ENCODE data around the gene TMOD1.
"Not testable (repeated sequence)": the region's sequence is repeated elsewhere in the genome, so short reads cannot be mapped to it uniquely, and the experiment has no call there.

The TMOD1 gene

DNA sequence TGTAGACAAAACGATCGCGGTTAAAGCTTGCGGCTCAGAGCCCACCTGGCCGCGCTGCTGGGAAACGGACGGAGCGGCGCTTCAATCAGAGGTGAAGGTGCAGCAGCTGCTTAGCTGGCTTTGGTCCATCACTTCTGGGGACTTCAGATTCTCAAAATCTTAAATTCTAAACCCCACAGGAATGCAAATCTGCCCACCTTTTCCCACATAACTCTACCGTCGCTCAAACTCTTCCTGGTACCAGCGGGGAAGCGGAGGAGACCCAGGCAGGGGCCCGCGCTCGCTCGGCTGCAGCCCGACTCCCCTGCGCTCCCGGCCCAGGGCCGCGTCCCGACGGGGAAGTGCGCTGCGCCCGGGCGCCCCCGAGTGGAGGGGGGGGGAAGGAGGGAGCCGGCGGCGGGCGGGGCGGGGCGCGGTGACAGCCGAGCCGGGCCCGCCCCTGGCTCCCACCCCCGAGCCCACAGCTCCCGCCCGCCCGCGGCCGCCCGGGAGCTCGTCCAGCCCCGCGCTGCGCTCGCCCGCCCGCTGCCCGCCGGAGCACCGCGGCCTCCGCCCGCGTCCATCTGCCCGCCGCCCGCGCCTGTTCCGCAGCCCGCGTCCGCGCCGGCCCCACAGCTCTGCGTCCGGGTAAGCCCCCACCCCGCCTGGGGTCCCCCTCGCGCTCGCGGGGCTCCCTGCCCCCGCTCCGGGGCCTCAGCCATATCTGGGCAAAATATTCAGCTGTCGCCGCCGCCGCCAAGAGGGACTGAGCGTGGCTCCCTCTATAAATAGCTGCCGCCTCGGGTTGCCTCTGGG, at the start of gene TMOD1:
Gene TMOD1, plus strand, starts transcription at position 490 of the 795 bp plus-strand sequence. CDS start 22,523 bp downstream, outside the sequence.
- in situ Hi-C loops (cut with HindIII; ENCODE audit: low sequenced_read_pairs): no loop called here

DNA sequence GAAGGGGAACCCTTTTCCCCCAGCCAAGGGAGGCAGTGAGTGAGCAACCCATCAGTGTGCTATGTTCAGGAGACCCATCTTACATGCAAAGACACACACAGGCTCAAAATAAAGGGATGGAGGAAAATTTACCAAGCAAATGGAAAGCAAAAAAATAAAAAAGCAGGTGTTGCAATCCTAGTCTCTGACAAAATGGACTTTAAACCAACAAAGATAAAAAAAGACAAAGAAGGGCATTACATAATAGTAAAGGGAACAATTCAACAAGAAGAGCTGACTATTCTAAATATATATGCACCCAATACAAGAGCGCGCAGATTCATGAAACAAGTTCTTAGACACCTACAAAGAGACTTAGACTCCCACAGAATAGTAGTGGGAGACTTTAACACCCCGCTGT, 47.9 kb upstream of the TMOD1 start:
- in situ Hi-C loops (cut with HindIII; ENCODE audit: low sequenced_read_pairs): not testable (repeated sequence)

DNA sequence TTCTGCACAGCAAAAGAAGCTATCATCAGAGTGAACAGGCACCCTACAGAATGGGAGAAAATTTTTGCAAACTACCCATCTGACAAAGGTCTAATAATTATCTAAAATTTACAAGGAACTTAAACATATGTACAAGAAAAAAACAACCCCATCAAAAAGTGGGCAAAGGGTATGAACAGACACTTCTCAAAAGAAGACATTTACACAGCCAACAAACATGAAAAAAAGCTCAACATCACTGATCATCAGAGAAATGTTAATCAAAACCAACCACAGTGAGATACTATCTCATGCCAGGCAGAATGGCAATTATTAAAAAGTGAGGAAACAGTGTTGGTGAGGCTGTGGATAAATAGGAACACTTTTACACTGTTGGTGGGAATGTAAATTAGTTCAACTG, 44.6 kb upstream of the TMOD1 start:
- in situ Hi-C loops (cut with HindIII; ENCODE audit: low sequenced_read_pairs): not testable (repeated sequence)

DNA sequence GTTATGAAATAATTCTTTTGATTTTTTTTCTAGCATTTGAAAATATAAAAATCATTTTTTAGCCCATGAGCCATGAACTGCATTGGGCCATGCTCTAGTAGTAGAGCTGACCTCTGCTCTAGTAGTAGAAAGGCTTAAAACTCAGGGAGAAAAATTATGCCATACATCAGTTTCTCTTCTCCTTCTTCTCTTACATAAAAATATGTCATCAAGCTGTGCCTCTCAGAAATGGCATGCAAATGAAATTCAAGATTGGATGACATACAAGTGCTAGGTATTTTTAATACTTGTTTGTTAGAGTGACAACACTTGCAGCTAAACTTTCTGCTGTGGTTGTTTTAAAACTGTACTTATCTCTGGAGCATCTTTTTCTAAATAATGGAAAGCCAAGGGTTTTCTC, 42.1 kb upstream of the TMOD1 start:
- in situ Hi-C loops (cut with HindIII; ENCODE audit: low sequenced_read_pairs): no loop called here

DNA sequence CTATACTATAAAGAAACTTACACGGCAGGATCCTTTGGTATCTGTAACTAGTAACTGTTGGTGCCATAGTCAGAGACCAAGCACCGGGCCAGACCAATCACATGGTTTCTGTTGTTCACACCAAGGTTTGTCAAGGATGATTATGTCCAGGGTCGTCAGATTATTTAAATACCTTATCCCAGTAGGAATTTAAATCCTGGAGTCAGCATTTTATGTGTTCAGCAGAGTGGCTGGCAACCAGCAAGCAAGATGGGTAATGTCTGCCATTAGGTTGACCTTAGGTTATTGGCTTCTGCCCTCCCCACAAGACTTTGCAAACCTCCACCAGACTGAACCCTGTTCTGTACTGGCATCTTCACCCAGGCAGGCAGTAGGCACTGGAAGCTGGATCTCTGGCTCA, 39.3 kb upstream of the TMOD1 start:
- in situ Hi-C loops (cut with HindIII; ENCODE audit: low sequenced_read_pairs): loop anchor here (5.0 kb wide), 1 partner anchor 45 kb away; no protein-coding TSS in a partner anchor

DNA sequence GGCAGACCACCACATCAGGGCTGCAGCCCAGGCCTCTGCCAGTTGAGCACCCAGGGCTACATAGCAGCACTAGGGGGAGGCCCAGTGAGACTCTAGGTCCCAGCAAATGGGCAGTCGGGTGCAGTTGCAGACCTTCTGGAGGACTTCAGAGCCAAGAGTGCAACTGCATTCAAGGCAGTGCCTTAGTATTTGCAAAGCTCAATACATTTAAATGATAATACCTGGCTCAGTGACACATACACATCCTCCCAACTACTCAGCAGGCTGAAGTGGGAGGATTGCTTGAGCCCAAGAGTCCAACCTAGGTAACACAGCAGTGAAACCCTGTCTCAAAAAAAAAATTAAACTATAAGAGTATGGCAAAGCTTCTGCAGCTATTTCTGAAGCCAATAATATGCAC, 38.6 kb upstream of the TMOD1 start:
- in situ Hi-C loops (cut with HindIII; ENCODE audit: low sequenced_read_pairs): loop anchor here (5.0 kb wide), 1 partner anchor 44 kb away; no protein-coding TSS in a partner anchor

DNA sequence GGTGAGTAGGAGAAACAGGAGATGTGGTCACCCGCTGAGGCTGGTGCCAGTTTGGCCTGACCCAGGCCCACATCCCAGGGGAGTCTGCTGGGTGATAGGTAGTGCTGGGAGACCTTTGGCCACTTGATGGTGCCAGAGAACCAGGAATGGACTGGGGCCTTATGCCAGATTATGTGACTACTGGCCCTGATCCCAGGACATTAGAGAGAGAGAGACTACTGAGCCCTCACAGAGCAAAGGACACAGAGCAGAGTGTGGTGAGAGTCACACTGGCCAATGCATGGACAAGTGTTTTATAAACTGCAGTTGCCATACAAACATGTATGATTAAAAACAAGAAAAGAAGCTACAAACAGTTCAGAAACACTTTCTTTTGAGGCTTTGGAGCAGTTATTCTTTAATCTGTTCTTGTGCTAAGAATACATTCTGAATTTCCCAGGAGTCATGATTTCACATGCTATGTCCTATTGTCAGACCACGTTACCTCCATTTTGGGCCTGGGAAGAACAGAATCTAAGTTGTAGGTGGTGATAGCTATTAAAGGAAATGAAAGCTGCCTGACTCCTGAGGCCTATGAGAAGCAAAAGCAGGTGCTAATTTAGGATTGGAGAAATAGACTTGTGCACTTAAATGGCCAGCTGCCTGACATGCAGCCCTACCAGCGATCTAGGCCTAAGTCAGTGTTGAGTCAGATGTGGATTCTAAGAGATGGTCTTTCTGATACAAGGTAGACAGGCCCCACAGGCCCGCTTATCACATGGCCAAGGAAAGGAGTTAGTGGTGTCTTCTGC, 32.6 kb upstream of the TMOD1 start:
- in situ Hi-C loops (cut with HindIII; ENCODE audit: low sequenced_read_pairs): no loop called here

DNA sequence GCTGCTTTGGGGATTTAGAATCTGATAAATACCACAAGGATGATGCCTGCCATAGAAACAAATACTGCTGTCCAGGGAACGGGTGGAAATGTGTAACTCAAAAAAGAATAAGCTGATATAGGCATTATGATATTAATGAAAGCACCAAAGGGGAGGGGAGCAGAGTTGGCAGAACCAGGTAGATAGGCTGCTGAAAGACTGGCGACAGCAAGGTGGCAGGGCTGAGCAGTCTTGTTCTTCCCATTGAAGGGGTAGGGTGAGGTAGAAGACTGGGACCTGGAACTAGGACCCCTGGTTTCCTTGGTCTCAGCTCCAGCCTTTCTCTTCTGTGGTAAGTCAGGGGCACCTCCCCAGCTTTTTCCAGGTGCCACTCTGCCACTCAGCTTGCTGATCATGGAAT, 31.4 kb upstream of the TMOD1 start:
- in situ Hi-C loops (cut with HindIII; ENCODE audit: low sequenced_read_pairs): no loop called here

DNA sequence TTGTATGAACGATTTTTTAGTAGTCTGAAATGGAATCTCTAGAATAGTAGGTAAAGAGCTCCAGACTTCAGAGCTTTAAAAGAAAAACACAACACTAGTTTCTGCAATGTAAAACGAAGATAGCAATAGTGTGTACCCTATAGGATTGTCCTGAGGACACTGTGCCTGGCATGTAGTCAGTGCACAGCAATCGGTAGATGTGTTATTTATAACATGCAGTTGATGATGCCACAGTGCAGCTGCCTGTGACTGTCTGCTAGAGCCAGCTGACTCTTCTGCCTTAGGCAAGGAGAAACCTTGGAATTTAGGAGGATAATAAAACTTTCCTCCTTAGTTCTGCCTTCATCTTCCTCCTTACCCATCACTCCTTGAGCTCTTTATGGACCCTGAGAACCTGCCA, 27.7 kb upstream of the TMOD1 start:
- in situ Hi-C loops (cut with HindIII; ENCODE audit: low sequenced_read_pairs): no loop called here

DNA sequence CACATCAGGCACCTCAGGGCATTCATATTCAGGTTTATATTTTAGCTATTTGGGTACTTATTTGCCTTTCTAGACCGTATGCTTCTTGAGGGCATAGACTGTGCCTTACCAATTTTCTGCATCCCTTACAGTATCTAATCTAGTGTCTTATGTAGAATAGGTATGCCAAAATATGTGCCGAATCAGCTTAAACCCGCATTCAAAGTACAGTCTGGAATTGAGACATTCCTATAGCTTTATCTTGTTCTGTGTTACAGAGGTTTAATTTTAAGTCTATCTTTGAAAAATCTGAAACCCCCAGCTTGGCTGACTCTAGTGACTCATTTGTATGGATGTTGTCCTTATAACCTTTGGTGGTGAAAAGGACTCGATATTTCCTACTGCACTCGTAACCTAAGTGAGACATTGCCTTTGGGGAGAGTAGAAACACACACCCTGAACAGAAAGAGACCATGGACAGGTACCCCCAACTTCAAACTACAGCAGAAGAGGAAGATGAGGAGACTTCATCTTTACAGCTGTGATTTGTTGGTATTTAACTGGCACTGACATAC, 27.0 kb upstream of the TMOD1 start:
- in situ Hi-C loops (cut with HindIII; ENCODE audit: low sequenced_read_pairs): no loop called here

DNA sequence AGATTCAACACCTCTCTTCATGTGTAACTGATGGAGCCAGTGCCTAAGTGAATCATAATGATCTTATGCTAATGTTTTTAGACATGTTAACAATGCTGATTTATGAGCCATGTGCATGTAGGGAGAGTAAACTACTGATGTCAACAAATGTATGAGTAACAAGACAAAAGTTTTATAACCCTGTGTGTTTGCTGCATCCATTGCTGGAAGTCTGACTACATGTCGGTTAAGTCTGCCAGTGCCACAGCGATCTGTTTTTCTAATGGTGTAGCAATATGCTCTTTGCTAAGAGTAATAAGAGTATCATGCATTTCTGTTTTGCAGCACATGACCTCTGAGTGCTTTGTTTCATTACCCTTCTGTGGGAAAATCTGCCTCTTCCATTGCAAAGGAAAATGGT, 26.4 kb upstream of the TMOD1 start:
- in situ Hi-C loops (cut with HindIII; ENCODE audit: low sequenced_read_pairs): loop anchor here (25.0 kb wide), 1 partner anchor 112 kb away; no protein-coding TSS in a partner anchor

DNA sequence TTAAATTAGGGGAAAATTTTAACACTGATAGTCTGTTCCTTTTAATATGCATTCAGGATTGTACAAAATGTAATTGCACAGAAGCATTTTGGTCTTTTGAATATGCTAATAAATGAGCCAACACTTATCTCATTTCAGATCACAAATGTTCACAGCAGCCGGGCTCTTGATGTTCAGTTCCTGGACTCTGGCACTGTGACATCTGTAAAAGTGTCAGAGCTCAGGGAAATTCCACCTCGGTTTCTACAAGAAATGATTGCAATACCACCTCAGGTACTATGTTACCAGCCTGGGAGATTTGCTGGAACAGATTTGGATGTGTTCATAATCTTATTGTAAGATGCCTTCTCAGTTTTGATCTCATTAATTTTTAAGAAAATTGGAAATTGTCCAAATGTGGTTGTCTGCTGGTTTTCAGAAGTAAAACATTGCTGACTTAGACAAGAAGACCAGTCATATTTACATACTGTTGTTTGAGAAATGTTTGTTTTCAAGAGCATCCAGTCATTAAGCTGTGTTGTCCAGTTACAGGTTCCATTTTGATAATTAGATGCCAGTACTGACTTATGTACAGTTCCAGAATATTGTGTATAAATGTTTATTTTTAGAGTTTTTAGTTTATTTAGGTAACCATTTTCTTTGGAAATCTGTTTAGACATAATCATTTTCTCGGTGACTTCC, 23.0 kb upstream of the TMOD1 start:
- in situ Hi-C loops (cut with HindIII; ENCODE audit: low sequenced_read_pairs): loop anchor here (25.0 kb wide), 1 partner anchor 109 kb away; no protein-coding TSS in a partner anchor

DNA sequence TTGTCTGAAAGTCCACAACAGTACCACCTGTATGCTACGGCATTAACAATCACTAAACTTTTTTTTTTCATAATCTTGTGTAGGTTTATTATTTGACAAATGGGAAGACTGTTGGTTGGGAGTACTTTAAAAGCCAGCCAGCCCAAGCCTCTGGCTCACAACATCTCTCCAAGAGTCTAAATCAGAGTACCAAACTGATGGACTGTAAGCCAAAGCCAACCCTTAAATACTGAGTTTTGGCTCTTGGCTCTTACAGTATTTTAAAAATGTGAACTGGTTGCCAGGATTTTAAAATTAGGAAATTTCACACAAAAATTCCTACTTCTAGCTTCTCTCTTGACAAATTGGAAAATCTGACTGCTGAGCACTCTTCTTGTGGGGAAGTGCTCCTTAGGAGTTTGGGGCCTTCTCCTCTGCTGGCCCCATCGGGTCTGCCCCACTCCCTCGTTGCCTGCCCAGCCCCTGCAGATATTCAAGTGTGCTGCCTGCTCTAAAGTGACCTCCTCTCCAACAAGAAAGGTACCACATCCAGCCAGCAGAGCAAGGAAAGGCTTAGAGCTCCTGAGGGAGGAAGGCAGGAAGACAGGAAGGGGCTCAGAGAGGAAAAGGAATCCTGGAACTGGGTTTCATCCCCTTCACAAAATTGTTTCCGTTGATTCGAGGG, 21.8 kb upstream of the TMOD1 start:
- in situ Hi-C loops (cut with HindIII; ENCODE audit: low sequenced_read_pairs): loop anchor here (25.0 kb wide), 1 partner anchor 108 kb away; no protein-coding TSS in a partner anchor

DNA sequence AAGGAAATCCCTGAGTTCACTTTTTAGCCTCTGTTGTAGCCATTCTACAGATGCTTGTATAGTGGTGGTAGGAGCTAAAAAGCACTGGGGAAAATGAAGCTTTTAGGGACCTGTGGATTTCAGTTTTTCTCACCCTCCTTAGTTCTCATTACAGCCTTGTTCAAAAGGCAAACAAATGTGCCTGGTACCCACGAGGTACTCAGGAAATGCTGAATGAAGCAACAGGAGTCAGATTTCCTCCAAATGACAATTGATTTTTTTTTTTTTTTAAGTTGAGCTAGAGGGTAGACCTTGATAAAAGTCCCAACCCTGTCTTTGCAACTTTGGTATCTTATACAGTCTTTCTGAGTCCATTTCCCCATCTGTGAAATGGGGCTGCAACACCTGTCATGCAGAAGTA, 21.3 kb upstream of the TMOD1 start:
- in situ Hi-C loops (cut with HindIII; ENCODE audit: low sequenced_read_pairs): loop anchor here (25.0 kb wide), 1 partner anchor 107 kb away; no protein-coding TSS in a partner anchor

DNA sequence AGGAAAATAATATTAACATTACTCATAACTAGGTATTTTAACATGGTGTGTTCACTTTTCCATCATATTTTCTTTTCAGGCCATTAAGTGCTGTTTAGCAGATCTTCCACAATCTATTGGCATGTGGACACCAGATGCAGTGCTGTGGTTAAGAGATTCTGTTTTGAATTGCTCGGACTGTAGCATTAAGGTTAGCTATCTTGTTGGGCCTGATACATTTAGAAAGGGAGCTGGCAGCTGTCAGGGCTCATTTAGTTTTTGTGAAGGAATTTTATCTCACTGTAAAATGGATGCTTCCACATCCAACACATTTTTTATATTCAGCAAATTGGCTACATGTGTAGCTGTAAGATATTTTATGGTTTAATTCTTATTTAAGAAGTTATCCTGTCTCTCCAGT, 20.7 kb upstream of the TMOD1 start:
- in situ Hi-C loops (cut with HindIII; ENCODE audit: low sequenced_read_pairs): loop anchor here (25.0 kb wide), 1 partner anchor 107 kb away; no protein-coding TSS in a partner anchor

DNA sequence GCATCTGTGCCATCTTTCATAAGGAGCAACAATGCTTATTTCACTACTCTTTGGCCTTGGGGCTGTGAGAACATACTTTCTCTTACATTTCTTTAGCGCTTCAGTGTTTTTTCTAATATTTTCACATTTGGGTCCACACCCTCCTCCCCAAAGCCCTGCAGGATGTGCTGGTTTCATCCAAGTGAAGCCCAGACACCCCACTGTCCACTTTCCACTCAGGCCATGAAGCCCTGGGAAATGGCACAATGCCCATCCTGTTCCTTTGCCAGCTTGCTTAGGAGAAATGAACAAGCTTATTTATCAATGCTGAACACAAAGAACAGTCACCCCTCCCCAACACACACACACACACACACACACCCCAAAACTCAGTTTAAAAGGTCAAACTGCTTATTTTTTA, 17.3 kb upstream of the TMOD1 start:
- in situ Hi-C loops (cut with HindIII; ENCODE audit: low sequenced_read_pairs): loop anchor here (25.0 kb wide), 1 partner anchor 103 kb away; no protein-coding TSS in a partner anchor

DNA sequence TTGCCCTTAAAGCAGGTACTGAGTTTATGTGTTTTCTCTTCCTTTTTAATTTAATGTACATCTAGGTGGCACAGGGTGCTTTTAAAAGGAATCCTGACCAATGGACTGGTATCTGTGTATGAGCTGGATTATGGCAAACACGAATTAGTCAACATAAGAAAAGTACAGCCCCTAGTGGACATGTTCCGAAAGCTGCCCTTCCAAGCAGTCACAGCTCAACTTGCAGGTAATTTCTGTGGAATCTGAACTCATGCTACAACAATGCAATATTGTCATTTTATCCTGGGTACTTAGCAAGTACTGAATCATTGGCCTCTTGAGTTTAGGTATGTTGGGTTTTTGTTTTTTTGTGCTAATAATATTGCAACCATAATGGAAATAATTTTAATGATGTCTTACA, 14.4 kb upstream of the TMOD1 start:
- in situ Hi-C loops (cut with HindIII; ENCODE audit: low sequenced_read_pairs): loop anchor here (25.0 kb wide), 1 partner anchor 100 kb away; no protein-coding TSS in a partner anchor

DNA sequence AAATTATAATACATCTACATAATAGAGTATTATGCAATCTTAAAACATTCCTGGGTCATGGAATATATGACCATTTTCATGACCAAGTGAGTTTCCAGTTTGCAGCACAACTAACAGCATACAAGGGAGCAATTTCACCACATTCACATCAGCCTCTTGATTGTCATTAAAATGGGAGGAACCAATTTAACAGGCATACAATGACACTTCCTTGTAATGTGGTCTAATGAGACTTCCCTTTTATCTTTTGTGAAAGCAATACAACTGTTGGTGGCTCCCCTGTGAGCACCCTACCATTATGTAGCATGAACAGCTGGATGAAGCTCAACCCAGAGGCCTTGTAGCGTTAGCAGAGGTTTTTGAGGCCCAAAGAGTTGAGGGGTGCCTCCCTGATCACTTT, 13.6 kb upstream of the TMOD1 start:
- in situ Hi-C loops (cut with HindIII; ENCODE audit: low sequenced_read_pairs): loop anchor here (25.0 kb wide), 1 partner anchor 99 kb away; no protein-coding TSS in a partner anchor

DNA sequence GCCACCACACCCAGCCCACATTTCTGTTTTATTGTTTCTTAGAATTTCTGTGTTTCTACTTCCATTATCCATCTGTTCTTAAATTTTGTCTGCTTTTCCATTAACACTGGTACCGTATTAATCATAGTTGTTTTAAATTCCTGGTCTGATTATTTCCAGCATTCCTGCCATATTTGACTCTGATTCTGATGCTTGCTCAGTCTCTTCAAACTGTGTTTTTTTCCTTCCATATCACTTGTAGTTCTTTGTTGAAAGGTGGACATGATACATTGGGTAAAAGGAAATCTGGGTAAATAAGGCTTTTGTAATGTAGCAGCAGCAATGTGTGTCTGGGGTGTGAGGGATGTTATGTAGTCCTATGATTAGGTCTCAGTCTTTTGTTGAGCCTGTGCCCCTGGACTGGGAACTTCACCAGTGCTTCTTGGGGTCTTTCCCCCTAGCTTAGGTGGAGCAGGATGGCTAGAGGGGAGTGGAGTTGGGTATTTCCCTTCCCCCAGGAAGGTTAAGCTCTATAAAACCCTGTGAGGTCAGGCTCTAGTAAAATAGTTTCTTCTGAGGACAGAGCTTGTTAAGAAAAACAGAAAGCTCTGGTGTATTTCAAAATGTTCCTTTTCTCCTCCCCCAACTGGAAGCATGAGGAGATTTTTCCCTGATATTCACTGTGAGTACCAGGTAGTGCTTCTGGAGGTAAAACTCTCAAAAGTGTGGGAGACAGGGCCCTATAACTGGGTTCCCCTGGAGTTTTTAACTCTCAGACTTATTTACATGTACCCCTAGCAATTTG, 10.1 kb upstream of the TMOD1 start:
- in situ Hi-C loops (cut with HindIII; ENCODE audit: low sequenced_read_pairs): loop anchor here (25.0 kb wide), 1 partner anchor 96 kb away; no protein-coding TSS in a partner anchor
